ENCODE measurements around the gene LRCH4.

GRCh38 chr7:100538654-100539435 lies 47.1 kb downstream of the LRCH4 start, which contains the start of gene AGFG2:
- TF ChIP-seq RFX5 (IDR thresholded peaks at IDR 0.05) (peak; percentile 84), EP300 (IDR thresholded peaks at IDR 0.05) (no peak), POLR2A (IDR thresholded peaks at IDR 0.05; ENCODE audit: low read length) (peak; percentile 62), PBX3 (IDR thresholded peaks at IDR 0.05) (no peak), KDM1A (IDR thresholded peaks at IDR 0.05; ENCODE audit: low read depth) (no peak), CEBPB (IDR thresholded peaks at IDR 0.05) (no peak), ZSCAN20 (CRISPR knock-in tag; IDR thresholded peaks at IDR 0.05) (no peak), REST (IDR thresholded peaks at IDR 0.05) (no peak), SMC3 (IDR thresholded peaks at IDR 0.05) (no peak)

Measured in A549 (cell line).